HG03558 (cell line): ENCODE measurements around the gene CDRT4.
"Not testable (repeated sequence)": the region's sequence is repeated elsewhere in the genome, so short reads cannot be mapped to it uniquely, and the experiment has no call there.

Experiments used
- ATAC-seq: cut with Tn5 transposase; IDR thresholded peaks from one replicate; pipeline ENCODE4 v1.9.1; 2021; ENCODE audit warnings: moderate number of reproducible peaks; ENCODE audit not compliant: unreplicated experiment; ENCODE audit errors: extremely low read depth

The CDRT4 gene

GRCh38 chr17:15467592-15467991, at the start of gene CDRT4:
CDRT4 (minus strand) TSS chr17:15467621; CDS start chr17:15440238, 27,383 bp downstream.
- ATAC-seq: no peak

GRCh38 chr17:15516150-15516549, 48.7 kb upstream of the CDRT4 start:
- no peak for ATAC-seq

- ATAC-seq: no peak
These were observed 47.0 kb upstream of the CDRT4 start for GRCh38 chr17:15514469-15514868.

GRCh38 chr17:15513856-15514459, 46.5 kb upstream of the CDRT4 start:
- no peak for ATAC-seq

DNA sequence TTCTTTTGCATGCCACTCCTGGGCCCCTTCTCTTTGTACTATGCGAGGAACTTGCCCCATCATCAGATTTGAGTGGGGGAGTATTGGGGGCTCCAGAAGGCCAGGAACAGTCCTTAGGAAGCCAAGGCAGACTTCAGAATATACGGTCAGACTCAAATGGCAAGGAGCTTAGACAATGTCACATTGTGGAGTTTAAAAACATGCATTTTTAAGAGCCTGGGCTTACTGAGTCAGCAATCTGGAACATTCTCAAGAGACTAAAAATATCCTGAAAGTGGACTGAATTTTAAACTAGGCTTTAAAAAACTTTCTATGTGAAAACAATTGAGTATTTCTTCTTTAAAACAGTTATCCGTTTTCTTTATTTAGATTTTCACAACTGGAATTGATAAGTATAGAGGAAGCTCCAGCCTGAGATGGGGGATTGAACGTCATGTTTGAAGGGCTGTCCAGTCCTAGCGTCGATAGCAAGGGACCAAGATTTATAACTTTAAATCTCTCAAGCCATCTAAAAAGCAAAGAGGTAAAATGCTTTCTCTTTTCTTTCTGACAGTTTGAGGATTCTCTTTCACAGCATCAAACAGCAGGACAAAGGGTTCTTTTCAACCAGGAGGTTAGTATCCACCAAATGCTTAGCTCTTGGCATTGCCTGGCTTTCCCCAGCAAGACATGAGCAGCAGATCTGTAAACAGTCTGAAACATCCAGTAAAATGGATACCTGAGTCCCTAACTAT, 45.8 kb upstream of the CDRT4 start:
- no peak for ATAC-seq

GRCh38 chr17:15512071-15512709, 44.8 kb upstream of the CDRT4 start:
- ATAC-seq: no peak

GRCh38 chr17:15511142-15511541, 43.7 kb upstream of the CDRT4 start:
- no peak for ATAC-seq

- ATAC-seq: no peak
These were observed 42.9 kb upstream of the CDRT4 start for GRCh38 chr17:15510361-15510760.

DNA sequence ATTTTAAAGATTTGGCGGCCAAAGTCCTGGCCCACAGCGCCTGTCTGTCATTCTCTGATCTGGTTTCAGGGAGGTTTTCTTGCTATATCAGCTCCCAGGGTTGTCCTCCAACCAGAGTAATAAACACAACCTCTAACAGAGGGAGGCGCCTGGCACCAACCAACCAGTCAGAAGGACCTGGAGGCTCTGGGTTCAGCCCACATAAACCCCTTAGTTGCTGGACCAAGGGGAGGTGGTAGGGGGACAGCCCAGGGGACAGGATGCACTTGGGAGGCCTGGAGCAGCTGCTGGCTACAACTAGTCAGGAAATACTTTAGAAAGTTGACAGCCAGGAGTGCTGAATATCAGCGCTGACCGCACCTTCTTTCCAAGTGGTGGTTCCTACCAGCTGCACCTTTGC, 41.7 kb upstream of the CDRT4 start:
- no peak for ATAC-seq

DNA sequence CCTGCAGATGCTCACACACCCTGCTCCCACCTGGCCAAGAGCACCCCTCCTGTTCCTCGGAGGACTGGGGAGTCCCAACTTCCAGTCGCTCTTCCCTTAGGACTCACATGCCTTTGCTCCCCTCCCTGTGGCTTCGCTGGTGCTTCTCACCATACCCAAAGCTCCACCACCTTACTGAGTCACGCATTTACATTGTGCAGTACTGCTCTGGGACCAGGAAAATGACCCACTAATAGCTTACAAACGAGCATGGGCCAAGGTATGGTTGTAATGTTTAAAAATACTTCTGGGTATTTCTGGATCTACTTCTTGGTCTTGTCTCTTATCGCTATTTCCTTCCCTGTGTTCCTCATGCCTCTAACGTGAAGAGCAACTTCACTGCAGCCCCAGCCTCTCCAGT, 41.0 kb upstream of the CDRT4 start:
- no peak for ATAC-seq

- ATAC-seq: no peak
These were observed 40.5 kb upstream of the CDRT4 start for GRCh38 chr17:15507896-15508295.

GRCh38 chr17:15507001-15507400, 39.6 kb upstream of the CDRT4 start:
- no peak for ATAC-seq

GRCh38 chr17:15505708-15506107, 38.3 kb upstream of the CDRT4 start:
- ATAC-seq: not testable (repeated sequence)

DNA sequence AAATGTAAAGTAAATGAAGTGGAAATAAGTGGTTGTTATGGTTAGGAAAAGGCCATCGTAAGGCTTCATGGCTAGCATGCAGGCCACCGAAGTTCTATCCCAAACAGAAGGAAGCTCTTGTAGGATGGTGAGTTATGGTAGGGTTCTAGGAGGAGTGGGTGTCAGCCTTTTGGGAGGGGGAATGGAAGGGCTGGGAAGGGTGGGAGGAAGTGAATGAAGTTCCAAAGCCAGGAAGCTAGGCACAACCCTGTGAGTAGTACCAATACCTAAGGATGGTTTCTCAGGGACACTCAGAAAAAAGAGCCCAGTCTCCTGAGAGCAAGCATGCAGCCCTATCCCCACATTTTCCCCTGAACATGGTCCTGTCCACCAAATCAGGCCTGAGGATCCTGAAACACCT, 36.3 kb upstream of the CDRT4 start:
- ATAC-seq: no peak

GRCh38 chr17:15502369-15503112, 35.1 kb upstream of the CDRT4 start:
- ATAC-seq: no peak

GRCh38 chr17:15501793-15502192, 34.4 kb upstream of the CDRT4 start:
- no peak for ATAC-seq

- ATAC-seq: no peak
These were observed 33.9 kb upstream of the CDRT4 start for GRCh38 chr17:15501282-15501681.

GRCh38 chr17:15498107-15498506, 30.7 kb upstream of the CDRT4 start:
- no peak for ATAC-seq

DNA sequence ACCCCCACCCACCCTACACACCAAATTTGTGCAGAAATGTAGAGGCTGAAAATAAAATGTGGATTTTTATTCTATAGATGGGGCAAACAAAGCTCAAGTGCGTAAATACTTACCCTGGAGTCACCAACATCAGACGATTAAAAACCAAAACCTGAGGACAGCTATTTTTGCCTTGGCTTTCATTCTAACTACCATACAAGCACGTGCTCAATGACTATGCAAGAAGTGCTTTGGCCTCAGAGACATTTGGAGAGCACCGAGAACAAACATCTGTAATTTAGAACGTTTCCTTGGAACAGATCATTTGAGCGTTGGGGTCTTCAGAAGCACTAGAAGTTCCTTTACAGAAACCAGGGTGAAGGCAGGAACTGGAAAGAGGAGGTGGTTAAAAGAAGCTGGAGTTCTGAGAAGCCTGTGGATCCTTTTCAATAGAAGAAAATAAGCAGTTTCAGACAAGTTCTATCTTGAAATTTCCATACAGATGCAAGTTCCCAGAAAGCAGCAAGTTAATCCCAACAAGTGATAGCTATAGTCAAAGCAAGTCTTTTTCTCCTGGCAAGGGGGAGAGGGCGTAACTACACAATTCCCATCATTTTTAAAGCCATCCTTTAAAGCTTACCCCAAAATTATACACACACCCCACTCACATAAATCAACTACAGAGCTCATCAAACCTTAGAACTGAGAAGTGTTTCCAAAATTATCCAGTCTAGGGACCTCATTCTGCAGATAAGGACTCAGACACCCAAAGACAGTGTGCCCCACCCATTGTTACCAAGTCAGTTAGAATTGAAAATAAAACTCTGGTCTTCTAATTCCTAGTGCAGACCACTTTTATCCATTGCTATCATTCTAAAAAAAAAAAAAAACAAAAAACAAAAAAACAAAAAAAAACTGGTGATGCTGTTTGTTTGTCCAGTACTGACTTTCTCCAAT, 29.6 kb upstream of the CDRT4 start:
- no peak for ATAC-seq

- no peak for ATAC-seq
These were observed 27.4 kb upstream of the CDRT4 start for GRCh38 chr17:15494821-15495220.
